GM10266 (cell line): ENCODE measurements around the gene ARF4.
A peak's percentile ranks its signal among the peaks of the same experiment; 100 is the strongest.

Source experiments
- DNase-seq: peaks from one replicate; pipeline ENCODE4 v3.0.0; 2012; ENCODE audit errors: extremely low spot score
- CTCF ChIP-seq: IDR thresholded peaks from 2 replicates; pipeline ENCODE4 v1.5.1; 2012; ENCODE audit warnings: mild to moderate bottlenecking, low read depth; ENCODE audit not compliant: control insufficient read depth, insufficient read depth; ENCODE audit errors: missing control alignments

Gene ARF4

GRCh38 chr3:57582474-57583168 lies 14.5 kb downstream of the ARF4 start:
- TF ChIP-seq CTCF, result peak; percentile 24
- DNase-seq, result no peak

GRCh38 chr3:57577801-57578200 lies 19.3 kb downstream of the ARF4 start:
- TF ChIP-seq CTCF, result no peak
- no peak for DNase-seq

GRCh38 chr3:57575966-57576626 lies 21.0 kb downstream of the ARF4 start:
- DNase-seq, result no peak
- TF ChIP-seq CTCF, result no peak

GRCh38 chr3:57572096-57572495 lies 25.0 kb downstream of the ARF4 start:
- no peak for TF ChIP-seq CTCF
- DNase-seq, result no peak

GRCh38 chr3:57570878-57571277 lies 26.3 kb downstream of the ARF4 start:
- no peak for TF ChIP-seq CTCF
- DNase-seq, result no peak

- no peak for DNase-seq
- TF ChIP-seq CTCF, result no peak
These were observed 27.2 kb downstream of the ARF4 start for GRCh38 chr3:57569859-57570450.

- DNase-seq, result no peak
- TF ChIP-seq CTCF, result no peak
These were observed 37.6 kb downstream of the ARF4 start for GRCh38 chr3:57559526-57559925.
